Suprapubic skin (tissue), 4 donors: ENCODE measurements around the gene RELN. TPM values are rescaled to one million over a fixed set of nuclear protein-coding genes. Genes with fewer than 3 reads are reported as not detected.

ENCODE experiments used
- DNase-seq, 2 donors: peaks; one replicate each; pipeline ENCODE4 v3.0.0-alpha.2; 2019; ENCODE audit warnings: low spot score in 2 of 2
- H3K27ac ChIP-seq: fragments of 200-600 bp; sonication (generic); one replicate; pipeline ENCODE4 v1.5.1; 2019
- H3K27me3 ChIP-seq: fragments of 200-600 bp; sonication (generic); one replicate; pipeline ENCODE4 v1.5.1; 2019
- H3K36me3 ChIP-seq: fragments of 200-600 bp; sonication (generic); one replicate; pipeline ENCODE4 v1.5.1; 2019
- H3K4me1 ChIP-seq: fragments of 200-600 bp; sonication (generic); one replicate; pipeline ENCODE4 v1.5.1; 2019
- H3K4me3 ChIP-seq: fragments of 200-600 bp; sonication (generic); one replicate; pipeline ENCODE4 v1.5.1; 2019; ENCODE audit warnings: mild to moderate bottlenecking
- H3K9me3 ChIP-seq: fragments of 200-600 bp; sonication (generic); one replicate; pipeline ENCODE4 v1.5.1; 2019
- EP300 ChIP-seq: sonication (generic); formaldehyde crosslinking; IDR thresholded peaks from one replicate; pipeline ENCODE4 v1.6.1; 2017; ENCODE audit warnings: antibody characterized with exemption
- POLR2A ChIP-seq, 2 donors: fragments of 450-650 bp; IDR thresholded peaks; one replicate each; pipeline ENCODE4 v1.6.1; 2017; ENCODE audit warnings: antibody characterized with exemption in 2 of 2, mild to moderate bottlenecking in 2 of 2, moderate library complexity in 2 of 2
- POLR2AphosphoS5 ChIP-seq, 3 donors: sonication (generic); formaldehyde crosslinking; IDR thresholded peaks; one replicate each; pipeline ENCODE4 v1.6.1; 2017; ENCODE audit warnings: antibody characterized with exemption in 3 of 3
- WGBS: methylation state at CpG from one replicate; pipeline ENCODE4 v1.1.5; 2018; 5-methylcytosine and 5-hydroxymethylcytosine counted together
- total RNA-seq, 4 donors: library from RNA; depleted of rRNA; stranded (reverse); fragments of >200 nt; gene quantifications; one replicate each; pipeline ENCODE4 v1.1.0, GENCODE V29; 2016
- TF ChIP-seq, protein P1 (sequence below), 2 donors: fragments of 200-600 bp in 1 of 2; fragments of 450-650 bp in 1 of 2; sonication (generic) in 1 of 2; IDR thresholded peaks; one replicate each; pipeline ENCODE4 v1.5.1; 2016 to 2019; ENCODE audit warnings: antibody characterized with exemption in 2 of 2, mild to moderate bottlenecking in 1 of 2, moderate library complexity in 1 of 2

Gene RELN
- total RNA-seq, 4 donors from 2014 or later: 0.72 to 1.8 (median 1.3) TPM

DNA sequence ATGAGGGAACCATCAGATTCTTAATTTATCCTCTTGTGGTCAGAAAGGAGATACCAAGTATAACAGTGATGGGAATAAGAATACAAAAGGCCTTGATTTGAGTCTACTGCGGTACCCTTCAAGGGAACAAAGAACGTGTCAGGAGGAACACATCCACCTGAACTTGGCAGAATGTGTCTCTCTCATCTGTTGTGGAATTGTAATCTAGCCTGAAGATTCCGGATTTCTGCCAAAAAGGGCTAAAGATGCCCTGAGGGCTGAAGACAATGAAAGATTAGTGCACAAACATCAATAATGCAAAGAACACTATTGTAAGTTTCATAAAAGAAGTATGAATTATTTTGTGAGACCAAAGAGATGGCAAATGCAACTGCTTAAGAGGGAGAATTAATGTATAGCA lies 134.8 kb downstream of the RELN start:
- WGBS: 78% methylated on average over 3 of the region's 3 CpGs
- TF ChIP-seq POLR2A (IDR thresholded peaks at IDR 0.05) (no peak), EP300 (no peak), POLR2AphosphoS5 (IDR thresholded peaks at IDR 0.05) (no peak)
- TF ChIP-seq, protein P1, sequence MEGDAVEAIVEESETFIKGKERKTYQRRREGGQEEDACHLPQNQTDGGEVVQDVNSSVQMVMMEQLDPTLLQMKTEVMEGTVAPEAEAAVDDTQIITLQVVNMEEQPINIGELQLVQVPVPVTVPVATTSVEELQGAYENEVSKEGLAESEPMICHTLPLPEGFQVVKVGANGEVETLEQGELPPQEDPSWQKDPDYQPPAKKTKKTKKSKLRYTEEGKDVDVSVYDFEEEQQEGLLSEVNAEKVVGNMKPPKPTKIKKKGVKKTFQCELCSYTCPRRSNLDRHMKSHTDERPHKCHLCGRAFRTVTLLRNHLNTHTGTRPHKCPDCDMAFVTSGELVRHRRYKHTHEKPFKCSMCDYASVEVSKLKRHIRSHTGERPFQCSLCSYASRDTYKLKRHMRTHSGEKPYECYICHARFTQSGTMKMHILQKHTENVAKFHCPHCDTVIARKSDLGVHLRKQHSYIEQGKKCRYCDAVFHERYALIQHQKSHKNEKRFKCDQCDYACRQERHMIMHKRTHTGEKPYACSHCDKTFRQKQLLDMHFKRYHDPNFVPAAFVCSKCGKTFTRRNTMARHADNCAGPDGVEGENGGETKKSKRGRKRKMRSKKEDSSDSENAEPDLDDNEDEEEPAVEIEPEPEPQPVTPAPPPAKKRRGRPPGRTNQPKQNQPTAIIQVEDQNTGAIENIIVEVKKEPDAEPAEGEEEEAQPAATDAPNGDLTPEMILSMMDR (IDR thresholded peaks at IDR 0.05): no peak
- H3K27me3 ChIP-seq: no peaks in the 10 kb centered on the region

DNA sequence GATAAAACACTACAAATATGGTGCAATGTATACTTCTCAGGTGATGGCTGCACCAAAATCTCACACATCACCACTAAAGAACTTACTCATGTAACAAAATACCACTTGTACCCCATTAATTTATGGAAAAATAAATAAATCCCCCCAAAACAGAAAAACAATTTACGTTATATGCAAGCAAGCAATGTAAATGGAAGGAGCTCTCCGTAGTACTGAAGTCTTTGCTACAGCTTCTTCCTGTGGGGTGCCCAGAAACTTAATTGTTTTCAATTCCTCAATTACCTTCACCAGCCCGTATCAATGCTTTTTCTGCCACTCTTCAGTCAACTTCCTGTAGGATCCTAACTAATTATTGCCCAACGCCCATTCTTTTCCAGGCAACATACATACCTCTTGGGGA lies 138.1 kb downstream of the RELN start:
- Histone ChIP-seq H3K4me3 (no peak overlapping the region), H3K27ac (no peak overlapping the region), H3K36me3 (no peaks in the 10 kb centered on the region), H3K4me1 (no peaks in the 10 kb centered on the region), H3K9me3 (no peaks in the 10 kb centered on the region), H3K27me3 (no peaks in the 10 kb centered on the region)
- 61% methylated on average over 4 of the region's 4 CpGs for WGBS
- no peak for DNase-seq
- no peak for TF ChIP-seq POLR2AphosphoS5 (IDR thresholded peaks at IDR 0.05)

More for the DNA sequence above, 134.8 kb downstream of the RELN start:
- no peak for DNase-seq
- H3K36me3 ChIP-seq: no peaks in the 10 kb centered on the region
- H3K27ac ChIP-seq: no peak overlapping the region
- no peaks in the 10 kb centered on the region for H3K4me1 ChIP-seq
- H3K9me3 ChIP-seq: no peaks in the 10 kb centered on the region
- H3K4me3 ChIP-seq: no peak overlapping the region

DNA sequence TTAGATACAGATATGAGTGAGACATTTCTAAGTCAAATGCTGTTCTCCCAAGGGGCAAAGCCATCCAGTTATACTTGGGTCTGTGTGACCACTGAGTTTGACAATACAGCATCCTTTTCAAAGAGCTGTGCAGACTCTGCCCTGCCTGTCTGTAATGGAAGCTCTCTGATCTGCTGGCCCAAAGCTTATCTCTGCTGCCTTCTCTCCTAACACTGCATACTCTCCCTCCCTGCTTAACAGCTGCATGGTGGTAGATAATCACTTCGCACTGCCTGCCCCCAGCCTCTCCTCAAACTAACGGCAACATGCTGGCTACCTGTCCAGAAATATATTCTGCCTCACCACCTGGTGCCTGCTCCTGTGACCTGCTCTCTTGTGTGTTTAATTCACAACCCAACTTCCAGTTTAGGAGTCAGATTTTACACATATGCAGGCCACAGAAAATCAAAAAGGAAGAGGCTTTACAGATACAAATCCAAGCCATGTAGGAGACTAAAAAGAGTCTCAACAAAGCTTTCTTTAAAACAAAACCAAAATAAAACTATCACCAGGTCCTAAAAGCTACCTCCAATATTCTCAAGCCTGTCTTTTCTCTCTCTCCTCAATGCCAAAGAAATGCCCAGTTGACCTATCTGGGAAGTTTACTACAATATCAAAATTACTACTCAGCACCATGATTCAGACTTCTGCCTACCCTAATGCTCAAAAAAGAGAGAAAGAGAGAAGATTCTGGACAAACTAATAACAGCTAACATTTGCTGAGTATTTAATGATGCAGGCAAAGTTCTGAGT lies 145.6 kb downstream of the RELN start:
- TF ChIP-seq, protein P1 (IDR thresholded peaks at IDR 0.05): no peak
- TF ChIP-seq POLR2A (IDR thresholded peaks at IDR 0.05) (no peak), EP300 (no peak), POLR2AphosphoS5 (IDR thresholded peaks at IDR 0.05) (no peak)
- H3K27me3 ChIP-seq: no peaks in the 10 kb centered on the region
- no peak overlapping the region for H3K4me3 ChIP-seq
- H3K36me3 ChIP-seq: no peaks in the 10 kb centered on the region
- WGBS: 54% methylated on average over 2 of the region's 2 CpGs
- H3K4me1 ChIP-seq: no peaks in the 10 kb centered on the region
- DNase-seq: no peak
- H3K27ac ChIP-seq: no peak overlapping the region
- H3K9me3 ChIP-seq: no peaks in the 10 kb centered on the region

DNA sequence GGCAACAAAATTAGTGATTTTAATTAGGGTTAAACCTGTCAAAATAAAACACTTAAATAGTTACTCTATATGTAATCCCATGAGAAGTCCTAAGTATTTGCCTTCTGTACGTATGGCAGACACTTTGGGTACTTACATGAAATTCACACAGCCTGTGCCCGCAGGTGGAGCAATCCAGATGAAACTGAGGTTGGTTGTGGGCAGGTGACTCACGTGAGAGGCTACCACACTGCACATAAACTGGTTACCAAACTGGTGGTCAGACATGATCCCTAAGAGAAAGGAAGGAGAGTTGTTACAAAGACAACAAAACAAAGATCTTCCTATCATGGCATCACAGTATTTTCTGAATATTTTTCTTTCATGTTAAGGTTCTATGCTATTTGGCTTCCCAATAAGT lies 156.1 kb downstream of the RELN start:
- TF ChIP-seq, protein P1 (IDR thresholded peaks at IDR 0.05): no peak
- TF ChIP-seq POLR2AphosphoS5 (IDR thresholded peaks at IDR 0.05): no peak
- TF ChIP-seq POLR2A (IDR thresholded peaks at IDR 0.05): no peak
- no peak for TF ChIP-seq EP300
- no peak overlapping the region for H3K4me3 ChIP-seq
- H3K27me3 ChIP-seq: no peaks in the 10 kb centered on the region
- no peaks in the 10 kb centered on the region for H3K9me3 ChIP-seq
- no peak for DNase-seq
- WGBS: 74% methylated on average over 3 of the region's 3 CpGs
- H3K27ac ChIP-seq: no peak overlapping the region
- no peaks in the 10 kb centered on the region for H3K4me1 ChIP-seq
- H3K36me3 ChIP-seq: no peaks in the 10 kb centered on the region

DNA sequence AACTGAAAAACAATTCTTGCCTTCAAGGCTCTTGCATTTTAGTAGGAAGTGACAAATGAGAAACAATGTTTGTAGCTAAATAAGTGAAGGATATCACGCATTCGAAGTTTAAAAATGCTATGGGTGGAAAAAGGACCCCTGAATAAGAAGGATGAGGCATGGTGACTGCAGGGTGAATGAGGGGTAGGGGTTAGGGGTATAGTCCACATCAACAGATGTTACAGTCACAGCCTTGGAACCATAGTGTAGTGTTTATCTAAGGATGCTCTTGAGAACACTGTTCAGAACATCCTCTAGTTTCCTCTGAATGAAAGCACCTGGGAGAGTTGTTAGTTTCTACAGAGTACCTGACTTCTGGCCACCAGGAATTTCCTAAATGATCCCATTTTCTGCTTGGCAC lies 157.0 kb downstream of the RELN start:
- no peaks in the 10 kb centered on the region for H3K27me3 ChIP-seq
- no peaks in the 10 kb centered on the region for H3K4me1 ChIP-seq
- DNase-seq: no peak
- H3K4me3 ChIP-seq: no peak overlapping the region
- H3K9me3 ChIP-seq: no peaks in the 10 kb centered on the region
- 83% methylated on average over 2 of the region's 2 CpGs for WGBS
- H3K36me3 ChIP-seq: no peaks in the 10 kb centered on the region
- no peak overlapping the region for H3K27ac ChIP-seq
- no peak for TF ChIP-seq EP300
- TF ChIP-seq, protein P1 (IDR thresholded peaks at IDR 0.05): no peak
- no peak for TF ChIP-seq POLR2AphosphoS5 (IDR thresholded peaks at IDR 0.05)
- TF ChIP-seq POLR2A (IDR thresholded peaks at IDR 0.05): no peak
